Measurements from ENCODE around the gene STPG1.
A peak's percentile ranks its signal among the peaks of the same experiment; 100 is the strongest.

Gene STPG1

DNA sequence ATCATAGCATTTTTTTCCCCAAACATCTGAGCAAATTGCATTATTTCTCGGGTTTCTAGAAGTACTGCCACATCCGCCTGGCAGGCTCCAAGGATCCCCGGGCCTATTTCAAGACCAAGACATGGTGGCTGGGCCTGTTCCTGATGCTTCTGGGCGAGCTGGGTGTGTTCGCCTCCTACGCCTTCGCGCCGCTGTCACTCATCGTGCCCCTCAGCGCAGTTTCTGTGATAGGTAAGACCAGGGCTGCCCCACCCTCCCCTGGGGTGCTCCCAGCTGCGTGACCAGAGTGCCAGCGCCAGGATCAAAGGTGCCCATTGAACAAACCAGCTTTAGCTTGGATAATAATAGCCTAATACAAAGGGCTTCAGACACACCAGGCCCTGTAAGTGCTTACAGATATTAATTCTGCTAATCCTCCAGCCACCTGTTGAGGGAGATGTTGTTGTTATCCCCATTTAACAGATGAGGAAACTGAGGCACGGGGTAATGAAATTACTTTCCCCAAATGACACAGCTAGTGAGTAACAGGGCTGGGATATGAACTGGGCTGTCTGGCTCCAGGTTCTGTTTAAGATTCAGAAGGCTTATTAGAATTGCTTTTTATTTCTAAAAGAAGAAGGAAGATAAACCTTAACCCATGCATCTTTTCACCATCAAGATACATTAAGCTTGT, 28.6 kb upstream of the STPG1 start:
- Histone ChIP-seq H3K9me3 (ENCODE audit: control insufficient read depth, insufficient read depth, low read depth, low read length) (no peaks in the 10 kb centered on the region), H3K27ac (ENCODE audit: extremely low read depth, low read depth, low read length) (no peak overlapping the region), H3K4me3 (ENCODE audit: low read depth, low read length) (no peak overlapping the region), H3K4me1 (ENCODE audit: control insufficient read depth, insufficient read depth, low read length) (peaks cover 2% of the 10 kb centered on the region; the same call in 1 of the 2 replicates), H3K36me3 (ENCODE audit: control insufficient read depth in 2 of 2, insufficient read depth in 1 of 2, low read length in 2 of 2) (peaks cover 0 to 58% of the 10 kb centered on the region in 2 experiments; a peak in 2 of 3 replicates)
- ChIA-PET CTCF (interaction anchor here (0.8 to 1.3 kb wide), 3 partner anchors 21 to 145 kb away, joined by 3 to 5 read pairs (median 4); partner anchors contain the start of gene NIPAL3), POLR2A (no interaction called here)
- TF ChIP-seq ZNF501 (tag by site-specific recombination; IDR thresholded peaks at IDR 0.05) (no peak), ZNF211 (tag by site-specific recombination; IDR thresholded peaks at IDR 0.05; ENCODE audit: low read depth) (no peak), ZNF214 (tag by site-specific recombination; IDR thresholded peaks at IDR 0.05; ENCODE audit: borderline replicate concordance) (no peak), SCRT2 (tag by site-specific recombination; IDR thresholded peaks at IDR 0.05) (peak; percentile 73), SCRT1 (tag by site-specific recombination; IDR thresholded peaks at IDR 0.05; ENCODE audit: borderline replicate concordance) (peak; percentile 50; the same call in 1 of the 2 replicates), ZNF10 (tag by site-specific recombination; IDR thresholded peaks at IDR 0.05) (no peak)
- TF ChIP-seq, protein P1, sequence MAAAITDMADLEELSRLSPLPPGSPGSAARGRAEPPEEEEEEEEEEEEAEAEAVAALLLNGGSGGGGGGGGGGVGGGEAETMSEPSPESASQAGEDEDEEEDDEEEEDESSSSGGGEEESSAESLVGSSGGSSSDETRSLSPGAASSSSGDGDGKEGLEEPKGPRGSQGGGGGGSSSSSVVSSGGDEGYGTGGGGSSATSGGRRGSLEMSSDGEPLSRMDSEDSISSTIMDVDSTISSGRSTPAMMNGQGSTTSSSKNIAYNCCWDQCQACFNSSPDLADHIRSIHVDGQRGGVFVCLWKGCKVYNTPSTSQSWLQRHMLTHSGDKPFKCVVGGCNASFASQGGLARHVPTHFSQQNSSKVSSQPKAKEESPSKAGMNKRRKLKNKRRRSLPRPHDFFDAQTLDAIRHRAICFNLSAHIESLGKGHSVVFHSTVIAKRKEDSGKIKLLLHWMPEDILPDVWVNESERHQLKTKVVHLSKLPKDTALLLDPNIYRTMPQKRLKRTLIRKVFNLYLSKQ (tag by site-specific recombination; IDR thresholded peaks at IDR 0.05; ENCODE audit: borderline replicate concordance) = no peak
- TF ChIP-seq, protein P2, sequence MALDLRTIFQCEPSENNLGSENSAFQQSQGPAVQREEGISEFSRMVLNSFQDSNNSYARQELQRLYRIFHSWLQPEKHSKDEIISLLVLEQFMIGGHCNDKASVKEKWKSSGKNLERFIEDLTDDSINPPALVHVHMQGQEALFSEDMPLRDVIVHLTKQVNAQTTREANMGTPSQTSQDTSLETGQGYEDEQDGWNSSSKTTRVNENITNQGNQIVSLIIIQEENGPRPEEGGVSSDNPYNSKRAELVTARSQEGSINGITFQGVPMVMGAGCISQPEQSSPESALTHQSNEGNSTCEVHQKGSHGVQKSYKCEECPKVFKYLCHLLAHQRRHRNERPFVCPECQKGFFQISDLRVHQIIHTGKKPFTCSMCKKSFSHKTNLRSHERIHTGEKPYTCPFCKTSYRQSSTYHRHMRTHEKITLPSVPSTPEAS (tag by site-specific recombination; IDR thresholded peaks at IDR 0.05) = no peak

DNA sequence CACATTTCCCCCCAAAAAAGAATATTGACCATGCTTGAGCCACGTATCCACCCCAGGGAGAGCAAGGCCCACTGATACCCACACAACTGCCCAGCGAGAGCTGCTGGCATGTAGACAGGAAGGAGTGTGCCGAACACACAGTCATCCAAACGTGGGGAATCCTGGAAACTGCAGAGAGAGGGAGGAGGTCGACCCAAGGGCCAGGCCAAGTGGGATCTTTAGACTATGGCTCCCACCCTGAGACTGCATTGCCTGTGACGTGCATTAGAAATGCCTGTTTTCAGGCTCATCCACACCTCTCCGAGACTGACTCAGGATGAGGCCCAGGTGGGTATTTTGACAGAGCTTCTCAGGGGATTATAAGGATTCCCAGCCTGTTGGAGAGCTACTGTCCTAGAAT, 27.9 kb upstream of the STPG1 start:
- ChIA-PET CTCF (no interaction called here), POLR2A (no interaction called here)
- no peak overlapping the region for H3K27ac ChIP-seq (ENCODE audit: extremely low read depth, low read depth, low read length)
- H3K4me3 ChIP-seq (ENCODE audit: low read depth, low read length) = no peak overlapping the region
- no peak for TF ChIP-seq ZNF112 (tag by site-specific recombination; IDR thresholded peaks at IDR 0.05)
- TF ChIP-seq, protein P3, sequence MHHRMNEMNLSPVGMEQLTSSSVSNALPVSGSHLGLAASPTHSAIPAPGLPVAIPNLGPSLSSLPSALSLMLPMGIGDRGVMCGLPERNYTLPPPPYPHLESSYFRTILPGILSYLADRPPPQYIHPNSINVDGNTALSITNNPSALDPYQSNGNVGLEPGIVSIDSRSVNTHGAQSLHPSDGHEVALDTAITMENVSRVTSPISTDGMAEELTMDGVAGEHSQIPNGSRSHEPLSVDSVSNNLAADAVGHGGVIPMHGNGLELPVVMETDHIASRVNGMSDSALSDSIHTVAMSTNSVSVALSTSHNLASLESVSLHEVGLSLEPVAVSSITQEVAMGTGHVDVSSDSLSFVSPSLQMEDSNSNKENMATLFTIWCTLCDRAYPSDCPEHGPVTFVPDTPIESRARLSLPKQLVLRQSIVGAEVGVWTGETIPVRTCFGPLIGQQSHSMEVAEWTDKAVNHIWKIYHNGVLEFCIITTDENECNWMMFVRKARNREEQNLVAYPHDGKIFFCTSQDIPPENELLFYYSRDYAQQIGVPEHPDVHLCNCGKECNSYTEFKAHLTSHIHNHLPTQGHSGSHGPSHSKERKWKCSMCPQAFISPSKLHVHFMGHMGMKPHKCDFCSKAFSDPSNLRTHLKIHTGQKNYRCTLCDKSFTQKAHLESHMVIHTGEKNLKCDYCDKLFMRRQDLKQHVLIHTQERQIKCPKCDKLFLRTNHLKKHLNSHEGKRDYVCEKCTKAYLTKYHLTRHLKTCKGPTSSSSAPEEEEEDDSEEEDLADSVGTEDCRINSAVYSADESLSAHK (tag by site-specific recombination; IDR thresholded peaks at IDR 0.05) = peak; percentile 52
- peaks cover 2% of the 10 kb centered on the region; the same call in 1 of the 2 replicates for H3K4me1 ChIP-seq (ENCODE audit: control insufficient read depth, insufficient read depth, low read length)
- H3K36me3 ChIP-seq (ENCODE audit: control insufficient read depth in 2 of 2, insufficient read depth in 1 of 2, low read length in 2 of 2) = peaks cover 0 to 51% of the 10 kb centered on the region in 2 experiments; a peak in 2 of 3 replicates
- no peaks in the 10 kb centered on the region for H3K9me3 ChIP-seq (ENCODE audit: control insufficient read depth, insufficient read depth, low read depth, low read length)

DNA sequence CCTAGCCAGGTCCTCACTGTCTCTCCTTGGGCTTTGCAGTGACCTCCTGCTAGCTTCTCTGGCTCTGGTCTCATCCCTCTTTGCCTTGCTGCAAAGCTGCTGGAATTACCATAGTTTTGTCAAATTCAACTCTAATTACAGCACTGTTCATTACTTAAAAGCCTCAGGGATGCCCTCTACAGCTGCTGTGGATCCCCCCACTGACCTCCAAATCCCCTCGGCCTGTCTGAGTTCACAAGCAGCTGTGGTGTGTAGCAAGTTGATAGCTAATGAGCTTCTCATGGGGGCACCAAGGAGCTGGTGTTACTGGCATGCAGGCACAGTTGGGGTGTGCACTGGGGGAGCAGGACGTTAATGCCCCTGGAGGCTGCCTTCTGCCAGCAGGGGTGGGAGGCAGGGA, 26.9 kb upstream of the STPG1 start:
- POLR2A ChIA-PET = no interaction called here
- Histone ChIP-seq H3K4me3 (ENCODE audit: low read depth, low read length) (no peak overlapping the region), H3K36me3 (ENCODE audit: control insufficient read depth in 2 of 2, insufficient read depth in 1 of 2, low read length in 2 of 2) (peaks cover 0 to 41% of the 10 kb centered on the region in 2 experiments; a peak in 1 of 3 replicates), H3K27ac (ENCODE audit: extremely low read depth, low read depth, low read length) (no peak overlapping the region), H3K4me1 (ENCODE audit: control insufficient read depth, insufficient read depth, low read length) (peaks cover 2% of the 10 kb centered on the region; the same call in 1 of the 2 replicates), H3K9me3 (ENCODE audit: control insufficient read depth, insufficient read depth, low read depth, low read length) (no peaks in the 10 kb centered on the region)
- TF ChIP-seq ZIC2 (tag by site-specific recombination; IDR thresholded peaks at IDR 0.05) (peak; percentile 49), ZFP41 (tag by site-specific recombination; IDR thresholded peaks at IDR 0.05; ENCODE audit: borderline replicate concordance) (no peak), ZSCAN23 (tag by site-specific recombination; IDR thresholded peaks at IDR 0.05) (no peak)
- TF ChIP-seq, protein P2 (tag by site-specific recombination; IDR thresholded peaks at IDR 0.05) = no peak
- CTCF ChIA-PET = no interaction called here

Measured in HEK293 (cell line).